Medulla oblongata (tissue), 1 donor: ENCODE data around the gene TMEM80.

Experiments
- DNase-seq: peaks from one replicate; pipeline ENCODE4 v3.0.0-alpha.2; 2015; ENCODE audit errors: extremely low spot score

TMEM80 gene

GRCh38 chr11:742571-743201, 47.1 kb downstream of the TMEM80 start:
- DNase-seq = no peak

GRCh38 chr11:745428-745827, 49.8 kb downstream of the TMEM80 start:
- DNase-seq = no peak

- peak; percentile 79 for DNase-seq
Measured at GRCh38 chr11:746289-747157, 50.9 kb downstream of the TMEM80 start.

- DNase-seq = peak; percentile 92
Measured at GRCh38 chr11:747158-748006, 51.8 kb downstream of the TMEM80 start, which contains the start of gene TALDO1. Gene TALDO1 (plus strand): TSS chr11:747464. CDS start chr11:747482, 18 bp downstream.

- no peak for DNase-seq
Measured at GRCh38 chr11:748007-748359, 52.4 kb downstream of the TMEM80 start.

- no peak for DNase-seq
Measured at GRCh38 chr11:749731-750130, 54.1 kb downstream of the TMEM80 start.
